ENCODE results near the gene RXRA. TPM values are rescaled to one million over a fixed set of nuclear protein-coding genes. Genes with fewer than 3 reads are reported as not detected.

RXRA gene
- total and polyA plus RNA-seq, 2 of the 13 experiments (the other 11 are each of a cell fraction or from before 2014, with no cell fraction given), result 18.9 to 29.2 TPM

DNA sequence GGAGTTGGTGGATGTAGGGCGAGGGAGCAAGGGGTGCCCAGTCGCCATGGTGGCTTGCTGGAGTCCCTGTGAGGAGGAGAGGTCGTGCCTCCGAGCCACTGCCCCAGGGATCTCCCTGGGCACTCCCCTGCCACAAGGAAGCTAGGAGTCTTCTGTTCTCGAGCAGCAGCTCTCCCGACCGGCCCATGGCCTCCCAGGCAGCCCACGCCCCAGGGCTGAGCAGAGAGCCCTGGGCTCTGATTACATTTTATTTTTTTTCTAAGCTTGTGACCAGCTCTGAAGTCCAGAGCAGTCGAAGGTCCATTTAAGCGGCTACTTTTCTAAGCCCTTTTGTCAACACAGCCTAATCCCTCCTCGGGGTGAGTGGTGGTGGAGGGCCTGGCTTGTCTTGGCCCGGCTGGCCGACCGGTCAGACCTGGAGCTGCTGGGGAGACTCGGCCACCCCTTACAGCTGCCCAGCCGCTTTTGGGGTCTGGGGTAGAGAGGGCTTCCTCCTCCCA lies 2.1 kb downstream of the RXRA start (continued):
- TF ChIP-seq, protein P1, sequence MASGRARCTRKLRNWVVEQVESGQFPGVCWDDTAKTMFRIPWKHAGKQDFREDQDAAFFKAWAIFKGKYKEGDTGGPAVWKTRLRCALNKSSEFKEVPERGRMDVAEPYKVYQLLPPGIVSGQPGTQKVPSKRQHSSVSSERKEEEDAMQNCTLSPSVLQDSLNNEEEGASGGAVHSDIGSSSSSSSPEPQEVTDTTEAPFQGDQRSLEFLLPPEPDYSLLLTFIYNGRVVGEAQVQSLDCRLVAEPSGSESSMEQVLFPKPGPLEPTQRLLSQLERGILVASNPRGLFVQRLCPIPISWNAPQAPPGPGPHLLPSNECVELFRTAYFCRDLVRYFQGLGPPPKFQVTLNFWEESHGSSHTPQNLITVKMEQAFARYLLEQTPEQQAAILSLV (CRISPR knock-in tag; IDR thresholded peaks at IDR 0.05; ENCODE audit: borderline replicate concordance), result no peak
- TF ChIP-seq, protein P2, sequence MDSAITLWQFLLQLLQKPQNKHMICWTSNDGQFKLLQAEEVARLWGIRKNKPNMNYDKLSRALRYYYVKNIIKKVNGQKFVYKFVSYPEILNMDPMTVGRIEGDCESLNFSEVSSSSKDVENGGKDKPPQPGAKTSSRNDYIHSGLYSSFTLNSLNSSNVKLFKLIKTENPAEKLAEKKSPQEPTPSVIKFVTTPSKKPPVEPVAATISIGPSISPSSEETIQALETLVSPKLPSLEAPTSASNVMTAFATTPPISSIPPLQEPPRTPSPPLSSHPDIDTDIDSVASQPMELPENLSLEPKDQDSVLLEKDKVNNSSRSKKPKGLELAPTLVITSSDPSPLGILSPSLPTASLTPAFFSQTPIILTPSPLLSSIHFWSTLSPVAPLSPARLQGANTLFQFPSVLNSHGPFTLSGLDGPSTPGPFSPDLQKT (CRISPR knock-in tag; IDR thresholded peaks at IDR 0.05; ENCODE audit: borderline replicate concordance), result no peak
- TF ChIP-seq ZNF121 (CRISPR knock-in tag; IDR thresholded peaks at IDR 0.05) (peak; percentile 72; the same call in 1 of the 2 replicates), RNF219 (CRISPR knock-in tag; IDR thresholded peaks at IDR 0.05) (0 out of 2 replicates have a peak, but pooled peaks have one; percentile 54), ZNF652 (CRISPR knock-in tag; IDR thresholded peaks at IDR 0.05; ENCODE audit: borderline replicate concordance, low read depth) (no peak), TSC22D2 (CRISPR knock-in tag; IDR thresholded peaks at IDR 0.05; ENCODE audit: borderline replicate concordance) (no peak), ZNF33B (CRISPR knock-in tag; IDR thresholded peaks at IDR 0.05) (no peak), NAIF1 (CRISPR knock-in tag; IDR thresholded peaks at IDR 0.05; ENCODE audit: borderline replicate concordance) (no peak), BCL6 (CRISPR knock-in tag; IDR thresholded peaks at IDR 0.05) (0 out of 2 replicates have a peak, but pooled peaks have one; percentile 32), SP4 (CRISPR knock-in tag; IDR thresholded peaks at IDR 0.05) (no peak), ZBTB46 (CRISPR knock-in tag; IDR thresholded peaks at IDR 0.05; ENCODE audit: borderline replicate concordance) (no peak; the same call in 1 of the 2 replicates), RXRA (CRISPR knock-in tag; IDR thresholded peaks at IDR 0.05) (no peak; the same call in 1 of the 2 replicates), PREB (CRISPR knock-in tag; IDR thresholded peaks at IDR 0.05) (no peak), ZNF367 (CRISPR knock-in tag; IDR thresholded peaks at IDR 0.05; ENCODE audit: borderline replicate concordance) (no peak), TGIF2 (CRISPR knock-in tag; IDR thresholded peaks at IDR 0.05) (0 out of 2 replicates have a peak, but pooled peaks have one; percentile 13), ZNF713 (CRISPR knock-in tag; IDR thresholded peaks at IDR 0.05) (no peak), REL (CRISPR knock-in tag; conservative IDR thresholded peaks at IDR 0.05) (no peak), DMAP1 (CRISPR knock-in tag; IDR thresholded peaks at IDR 0.05) (no peak; the same call in none of the 2 replicates)
- TF ChIP-seq, protein P3, sequence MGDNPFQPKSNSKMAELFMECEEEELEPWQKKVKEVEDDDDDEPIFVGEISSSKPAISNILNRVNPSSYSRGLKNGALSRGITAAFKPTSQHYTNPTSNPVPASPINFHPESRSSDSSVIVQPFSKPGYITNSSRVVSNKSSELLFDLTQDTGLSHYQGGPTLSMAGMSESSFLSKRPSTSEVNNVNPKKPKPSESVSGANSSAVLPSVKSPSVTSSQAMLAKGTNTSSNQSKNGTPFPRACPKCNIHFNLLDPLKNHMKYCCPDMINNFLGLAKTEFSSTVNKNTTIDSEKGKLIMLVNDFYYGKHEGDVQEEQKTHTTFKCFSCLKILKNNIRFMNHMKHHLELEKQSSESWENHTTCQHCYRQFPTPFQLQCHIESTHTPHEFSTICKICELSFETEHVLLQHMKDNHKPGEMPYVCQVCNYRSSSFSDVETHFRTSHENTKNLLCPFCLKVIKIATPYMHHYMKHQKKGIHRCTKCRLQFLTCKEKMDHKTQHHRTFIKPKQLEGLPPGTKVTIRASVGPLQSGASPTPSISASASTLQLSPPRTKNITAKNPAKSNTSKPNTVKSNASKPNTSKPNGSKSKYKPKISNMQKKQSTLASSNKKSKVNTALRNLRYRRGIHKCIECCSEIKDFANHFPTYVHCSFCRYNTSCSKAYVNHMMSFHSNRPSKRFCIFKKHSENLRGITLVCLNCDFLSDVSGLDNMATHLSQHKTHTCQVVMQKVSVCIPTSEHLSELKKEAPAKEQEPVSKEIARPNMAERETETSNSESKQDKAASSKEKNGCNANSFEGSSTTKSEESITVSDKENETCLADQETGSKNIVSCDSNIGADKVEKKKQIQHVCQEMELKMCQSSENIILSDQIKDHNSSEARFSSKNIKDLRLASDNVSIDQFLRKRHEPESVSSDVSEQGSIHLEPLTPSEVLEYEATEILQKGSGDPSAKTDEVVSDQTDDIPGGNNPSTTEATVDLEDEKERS (CRISPR knock-in tag; IDR thresholded peaks at IDR 0.05), result no peak; the same call in 1 of the 2 replicates
